GM23338 (cell line): ENCODE data around the gene MLC1. TPM values are rescaled to one million over a fixed set of nuclear protein-coding genes. Genes with fewer than 3 reads are reported as not detected.

Experiments
- ATAC-seq: fragments of 200-7000 bp; cut with Tn5 transposase; 3 replicates; pipeline ENCODE4 v1.9.1; 2020
- DNase-seq: peaks from one replicate; pipeline ENCODE4 v3.0.0-alpha.2; 2015; ENCODE audit warnings: low spot score
- H2AFZ ChIP-seq: fragments of 200-600 bp; sonication (generic); 2 replicates; pipeline ENCODE4 v1.8.0; 2016; ENCODE audit warnings: antibody characterized with exemption, mild to moderate bottlenecking, moderate library complexity
- H3F3A ChIP-seq: fragments of 200-600 bp; sonication (generic); replicated peaks from 2 replicates; pipeline ENCODE4 v1.8.0; 2017; ENCODE audit warnings: antibody characterized with exemption, mixed run types, low read depth
- H3K27ac ChIP-seq: fragments of 200-600 bp; sonication (generic); 2 replicates; pipeline ENCODE4 v1.6.1; 2016; ENCODE audit warnings: low read depth
- H3K27me3 ChIP-seq: fragments of 200-600 bp; sonication (generic); 2 replicates; pipeline ENCODE4 v1.8.0; 2016; ENCODE audit warnings: mild to moderate bottlenecking, mixed run types, moderate library complexity; ENCODE audit not compliant: insufficient read depth
- H3K36me3 ChIP-seq: fragments of 200-600 bp; sonication (generic); 2 replicates; pipeline ENCODE4 v1.8.0; 2016; ENCODE audit warnings: mild to moderate bottlenecking; ENCODE audit not compliant: insufficient read depth
- H3K4me1 ChIP-seq: fragments of 200-600 bp; sonication (generic); 2 replicates; pipeline ENCODE4 v1.8.0; 2016; ENCODE audit warnings: mild to moderate bottlenecking, moderate library complexity; ENCODE audit not compliant: insufficient read depth
- H3K4me2 ChIP-seq: fragments of 200-600 bp; sonication (generic); 2 replicates; pipeline ENCODE4 v1.7.1; 2017; ENCODE audit warnings: mixed run types
- H3K4me3 ChIP-seq: fragments of 200-600 bp; sonication (generic); 2 replicates; pipeline ENCODE4 v1.6.1; 2016; ENCODE audit warnings: mixed run types
- H3K79me2 ChIP-seq: fragments of 200-600 bp; sonication (generic); replicated peaks from 2 replicates; pipeline ENCODE4 v1.8.0; 2017; ENCODE audit warnings: mild to moderate bottlenecking; ENCODE audit not compliant: insufficient read depth
- H3K9me2 ChIP-seq: fragments of 200-600 bp; sonication (generic); 2 replicates; pipeline ENCODE4 v1.8.0; 2017; ENCODE audit not compliant: insufficient read depth
- H4K20me1 ChIP-seq: fragments of 200-600 bp; sonication (generic); replicated peaks from 2 replicates; pipeline ENCODE4 v1.8.0; 2017; ENCODE audit warnings: mild to moderate bottlenecking; ENCODE audit not compliant: insufficient read depth
- H3K27ac Mint-ChIP-seq: 2 replicates; pipeline ENCODE4 v1.8.0; 2020; ENCODE audit warnings: inconsistent platforms, mild to moderate bottlenecking, moderate library complexity, mixed read lengths
- H3K27me3 Mint-ChIP-seq: 3 replicates; pipeline ENCODE4 v1.8.0; 2022; ENCODE audit warnings: low read depth, mild to moderate bottlenecking, moderate library complexity, mixed read lengths, inconsistent platforms; ENCODE audit not compliant: insufficient read depth, poor library complexity
- H3K36me3 Mint-ChIP-seq: 3 replicates; pipeline ENCODE4 v1.8.0; 2021; ENCODE audit warnings: low read depth, mild to moderate bottlenecking, inconsistent platforms, moderate library complexity, mixed read lengths
- H3K4me1 Mint-ChIP-seq: 3 replicates; pipeline ENCODE4 v1.8.0; 2020; ENCODE audit warnings: mild to moderate bottlenecking, inconsistent platforms, mixed read lengths
- H3K4me3 Mint-ChIP-seq: 3 replicates; pipeline ENCODE4 v1.8.0; 2021; ENCODE audit warnings: moderate library complexity, mild to moderate bottlenecking, inconsistent platforms, mixed read lengths
- H3K9me3 Mint-ChIP-seq: 3 replicates; pipeline ENCODE4 v1.8.0; 2020; ENCODE audit warnings: moderate library complexity, mild to moderate bottlenecking, inconsistent platforms, mixed read lengths
- CREB1 ChIP-seq: fragments of 250-450 bp; sonication (Bioruptor Pico); IDR thresholded peaks from 2 replicates; pipeline ENCODE4 v1.5.0; 2020; ENCODE audit warnings: low read depth, mild to moderate bottlenecking, moderate library complexity
- CTCF ChIP-seq, 2 experiments: fragments of 200-600 bp in 1 of 2; sonication (generic) in 1 of 2; conservative IDR thresholded peaks; 2 replicates each; pipeline versions ENCODE4 v1.5.1 to v1.6.1; 2016 to 2017; ENCODE audit warnings: antibody characterized with exemption in 2 of 2, low read depth in 2 of 2, mild to moderate bottlenecking in 2 of 2, moderate library complexity in 1 of 2
- ETS1 ChIP-seq: IDR thresholded peaks from 2 replicates; pipeline ENCODE4 v1.6.1; 2016; ENCODE audit warnings: antibody characterized with exemption
- EZH2 ChIP-seq: fragments of 200-600 bp; sonication (generic); IDR thresholded peaks from one replicate; pipeline ENCODE4 v1.8.0; 2017; ENCODE audit warnings: antibody characterized with exemption, mild to moderate bottlenecking, low read depth; ENCODE audit not compliant: unreplicated experiment
- EZH2phosphoT487 ChIP-seq: fragments of 200-600 bp; sonication (generic); IDR thresholded peaks from one replicate; pipeline ENCODE4 v1.8.1; 2018; ENCODE audit warnings: antibody characterized with exemption; ENCODE audit not compliant: unreplicated experiment
- JUNB ChIP-seq: IDR thresholded peaks from one replicate; pipeline ENCODE4 v1.6.1; 2016; ENCODE audit warnings: antibody characterized with exemption; ENCODE audit not compliant: unreplicated experiment
- NANOG ChIP-seq: IDR thresholded peaks from 2 replicates; pipeline ENCODE4 v1.6.1; 2016; ENCODE audit warnings: antibody characterized with exemption, borderline replicate concordance
- POLR2AphosphoS5 ChIP-seq: IDR thresholded peaks from 2 replicates; pipeline ENCODE4 v1.6.1; 2016; ENCODE audit warnings: antibody characterized with exemption, low read depth
- REST ChIP-seq: IDR thresholded peaks from one replicate; pipeline ENCODE4 v1.6.1; 2018; ENCODE audit warnings: antibody characterized with exemption; ENCODE audit not compliant: unreplicated experiment
- STAT1 ChIP-seq: IDR thresholded peaks from one replicate; pipeline ENCODE4 v1.6.1; 2016; ENCODE audit warnings: antibody characterized with exemption; ENCODE audit not compliant: unreplicated experiment
- ZNF114 ChIP-seq: fragments of 250-450 bp; sonication (Bioruptor Pico); IDR thresholded peaks from 2 replicates; pipeline ENCODE4 v1.5.0; 2020; ENCODE audit warnings: mild to moderate bottlenecking, moderate library complexity
- ZNF331 ChIP-seq: fragments of 250-450 bp; sonication (Bioruptor Pico); IDR thresholded peaks from 2 replicates; pipeline ENCODE4 v1.5.0; 2020; ENCODE audit warnings: low read depth, mild to moderate bottlenecking, moderate library complexity
- ZNF462 ChIP-seq: fragments of 250-450 bp; sonication (Bioruptor Pico); IDR thresholded peaks from 2 replicates; pipeline ENCODE4 v1.5.0; 2020; ENCODE audit warnings: mild to moderate bottlenecking, moderate library complexity
- polyA plus RNA-seq: library from polyadenylated mRNA; unstranded; fragments of >200 nt; fragmentation: Nextera tagmentation; extraction: Ambion mirVana; gene quantifications from 2 replicates; pipeline ENCODE4 v1.2.1, GENCODE V29; 2016
- total RNA-seq: library from RNA; depleted of rRNA; stranded (reverse); fragments of >200 nt; shearing (Covaris generic); gene quantifications from 2 replicates; pipeline ENCODE4 v1.2.3, GENCODE V29; 2014

The MLC1 gene
- total and polyA plus RNA-seq, 2 experiments from 2014 or later, result not detected

- H4K20me1 ChIP-seq, result no peaks in the 10 kb centered on the region
- H3K4me1 ChIP-seq, result no peaks in the 10 kb centered on the region
- no peaks in the 10 kb centered on the region for H3K36me3 ChIP-seq
- H3K36me3 Mint-ChIP-seq, result no peaks in the 10 kb centered on the region
- no peaks in the 10 kb centered on the region for H3F3A ChIP-seq
- H3K79me2 ChIP-seq, result no peaks in the 10 kb centered on the region
- DNase-seq (no peak), ATAC-seq (no peak)
- H3K4me3 Mint-ChIP-seq, result no peak overlapping the region
- TF ChIP-seq EZH2 (no peak), STAT1 (no peak), ZNF114 (CRISPR knock-in tag) (no peak), CREB1 (no peak), EZH2phosphoT487 (no peak), ZNF462 (CRISPR knock-in tag) (no peak), POLR2AphosphoS5 (no peak), NANOG (no peak), REST (no peak), ETS1 (no peak), JUNB (no peak), CTCF (conservative IDR thresholded peaks at IDR 0.05; ENCODE audit: low read depth in 2 of 2) (no peak), ZNF331 (CRISPR knock-in tag) (no peak)
- no peaks in the 10 kb centered on the region for H3K9me3 Mint-ChIP-seq
- no peaks in the 10 kb centered on the region for H3K9me2 ChIP-seq
- H3K27me3 Mint-ChIP-seq, result peaks cover 4% of the 10 kb centered on the region
- no peak overlapping the region for H3K4me2 ChIP-seq
- H3K4me3 ChIP-seq, result no peak overlapping the region
- H3K4me1 Mint-ChIP-seq, result no peaks in the 10 kb centered on the region
- H2AFZ ChIP-seq, result no peak overlapping the region
- no peak overlapping the region for H3K27ac ChIP-seq
- no peak overlapping the region for H3K27ac Mint-ChIP-seq
- H3K27me3 ChIP-seq, result no peaks in the 10 kb centered on the region
These were observed 43.7 kb downstream of the MLC1 start for GRCh38 chr22:50041361-50042065.
